GM18951 (cell line): ENCODE measurements around the gene BBS9.
"Not testable (repeated sequence)": the region's sequence is repeated elsewhere in the genome, so short reads cannot be mapped to it uniquely, and the experiment has no call there.

Experiments
- POLR2A ChIP-seq: IDR thresholded peaks from 4 replicates; pipeline ENCODE4 v1.6.1; 2011; ENCODE audit warnings: mild to moderate bottlenecking; ENCODE audit not compliant: insufficient read length, insufficient read depth; ENCODE audit errors: extremely low read depth
- in situ Hi-C: fragments of 300-500 bp; cut with MboI; formaldehyde crosslinking; loops from one replicate; pipeline ENCODE4 v1.12.0; 2022; ENCODE audit warnings: low sequenced_read_pairs, mixed read lengths, inconsistent platforms; ENCODE audit not compliant: unreplicated experiment

BBS9 gene

GRCh38 chr7:33232632-33233145 is 103.3 kb downstream of the BBS9 start:
- TF ChIP-seq POLR2A: no peak
- in situ Hi-C loops: no loop called here

DNA sequence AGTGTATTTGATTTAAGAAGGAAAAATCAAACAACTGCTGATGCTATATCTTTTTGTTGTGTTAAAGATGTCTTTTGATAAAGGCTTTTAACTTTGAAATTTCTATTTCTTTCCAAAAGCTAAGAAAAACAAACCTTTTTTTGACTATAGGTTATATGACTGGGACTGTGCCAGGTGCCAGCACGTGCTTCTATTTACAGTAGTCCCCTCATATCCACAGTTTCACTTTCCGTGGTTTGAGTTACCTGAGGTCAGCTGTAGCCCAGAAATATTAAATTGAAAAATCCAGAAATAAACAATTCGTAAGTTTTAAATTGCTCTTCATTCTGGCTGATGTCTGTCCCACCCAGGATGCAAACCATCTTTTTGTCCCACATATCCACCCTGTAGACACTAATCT is 104.3 kb downstream of the BBS9 start:
- in situ Hi-C loops: no loop called here
- no peak for TF ChIP-seq POLR2A

- in situ Hi-C loops: no loop called here
- TF ChIP-seq POLR2A: no peak
These were observed 107.7 kb downstream of the BBS9 start for GRCh38 chr7:33237036-33237435.

GRCh38 chr7:33243319-33243881 is 114.0 kb downstream of the BBS9 start:
- TF ChIP-seq POLR2A: no peak
- in situ Hi-C loops: no loop called here

DNA sequence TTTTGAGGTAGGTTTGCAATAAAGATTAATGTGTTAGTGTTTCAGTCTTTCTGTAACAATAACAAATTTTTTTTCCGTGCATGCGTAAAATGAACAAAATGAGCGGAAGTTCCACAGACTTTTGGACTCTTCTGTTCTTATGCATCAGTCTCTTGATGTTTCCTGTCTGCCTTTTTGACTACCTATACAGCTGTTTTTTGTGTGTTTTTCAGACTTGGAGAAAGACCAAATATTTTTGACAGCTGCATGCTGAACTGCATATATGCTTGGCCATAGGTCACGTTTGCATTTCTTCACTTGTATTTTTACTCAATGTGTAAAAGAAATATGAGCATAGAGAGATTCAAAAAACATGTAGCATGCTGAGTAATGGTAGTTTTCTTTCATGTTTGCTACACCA is 119.3 kb downstream of the BBS9 start:
- no peak for TF ChIP-seq POLR2A
- in situ Hi-C loops: no loop called here

DNA sequence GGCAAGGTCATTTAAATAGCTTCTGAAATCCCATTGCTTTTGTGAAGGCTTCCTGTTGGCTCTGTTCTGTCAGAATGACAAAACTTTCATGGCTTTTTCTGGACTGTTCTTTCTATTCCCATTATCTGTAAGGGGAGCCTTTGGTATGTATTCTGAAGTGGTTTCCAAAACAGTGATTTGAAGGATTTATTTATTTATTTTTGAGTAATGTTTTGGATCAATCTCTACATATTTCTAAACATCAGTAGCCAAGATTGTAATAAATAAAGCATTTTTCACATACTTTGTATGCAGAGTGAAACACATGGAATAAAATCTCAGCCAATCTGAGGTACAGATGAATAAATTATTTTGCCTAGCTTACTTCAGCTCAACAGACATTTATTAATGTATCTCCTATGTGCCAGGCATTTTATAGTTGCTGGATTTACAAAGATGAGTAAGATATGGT is 121.1 kb downstream of the BBS9 start:
- TF ChIP-seq POLR2A: no peak
- in situ Hi-C loops: no loop called here

DNA sequence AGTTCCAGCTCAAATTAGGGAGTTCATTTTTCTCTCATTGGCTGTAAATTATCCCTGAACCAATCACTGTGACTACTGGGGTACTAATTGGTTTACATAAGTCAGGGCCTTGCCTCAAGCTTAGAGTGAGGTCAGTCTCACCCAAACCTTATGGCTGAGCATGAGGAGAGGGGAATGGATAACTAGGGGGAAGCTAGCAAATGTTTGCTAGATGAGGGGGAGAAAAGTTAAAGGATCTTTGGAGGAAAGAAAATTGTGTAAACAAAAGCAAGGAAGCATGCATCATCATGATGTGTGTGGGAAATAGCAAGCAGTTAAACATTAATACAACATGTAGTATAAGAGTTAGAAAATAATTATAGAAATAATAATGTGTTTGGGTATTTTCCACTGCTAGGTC is 121.9 kb downstream of the BBS9 start:
- TF ChIP-seq POLR2A: no peak
- in situ Hi-C loops: no loop called here

GRCh38 chr7:33258491-33258951 is 129.2 kb downstream of the BBS9 start:
- in situ Hi-C loops: no loop called here
- no peak for TF ChIP-seq POLR2A

GRCh38 chr7:33261585-33261984 is 132.2 kb downstream of the BBS9 start:
- in situ Hi-C loops: no loop called here
- no peak for TF ChIP-seq POLR2A

GRCh38 chr7:33262476-33262875 is 133.1 kb downstream of the BBS9 start:
- TF ChIP-seq POLR2A: no peak
- in situ Hi-C loops: no loop called here

DNA sequence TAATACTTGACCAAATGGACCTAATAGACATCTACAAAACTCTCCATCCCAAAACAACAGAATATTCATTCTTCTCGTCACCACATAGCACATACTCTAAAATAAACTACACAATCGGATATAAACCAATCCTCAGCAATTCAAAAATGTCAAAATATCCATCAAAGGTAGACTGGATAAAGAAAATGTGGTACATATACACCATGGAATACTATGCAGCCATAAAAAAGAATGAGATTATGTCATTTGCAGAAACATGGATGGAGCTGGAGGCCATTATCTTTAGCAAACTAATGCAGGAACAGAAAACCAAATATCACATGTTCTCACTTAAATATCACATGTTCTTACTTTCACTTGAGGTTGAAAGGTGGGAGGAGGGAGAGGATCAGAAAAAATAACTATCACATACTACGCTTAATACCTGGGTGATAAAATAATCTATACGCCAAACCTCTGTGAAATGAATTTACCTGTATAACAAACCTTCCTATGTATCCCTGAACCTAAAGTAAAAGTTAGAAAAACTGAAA is 142.5 kb downstream of the BBS9 start:
- in situ Hi-C loops: not testable (repeated sequence)

- TF ChIP-seq POLR2A: no peak
- in situ Hi-C loops: no loop called here
These were observed 144.0 kb downstream of the BBS9 start for GRCh38 chr7:33273356-33273755.

DNA sequence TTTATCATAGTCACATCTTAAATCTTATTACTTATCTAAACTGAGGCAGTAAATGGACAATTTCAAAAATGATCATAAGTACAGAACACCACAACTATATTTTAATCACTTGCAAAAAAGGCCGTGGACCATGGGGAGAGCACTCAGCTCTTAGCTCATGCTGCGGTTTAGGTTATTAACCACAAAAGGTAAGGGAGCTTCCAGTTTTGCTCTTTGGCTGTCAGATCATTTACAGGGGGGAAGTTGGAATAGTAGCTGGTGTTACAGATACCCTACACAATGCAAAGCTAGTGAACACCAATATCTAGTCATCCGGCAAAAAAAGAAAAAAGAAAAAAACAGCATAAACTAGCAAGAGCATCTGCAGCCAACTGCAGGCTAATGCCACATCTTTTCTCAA is 147.0 kb downstream of the BBS9 start:
- in situ Hi-C loops: no loop called here
- no peak for TF ChIP-seq POLR2A

- in situ Hi-C loops: no loop called here
- TF ChIP-seq POLR2A: no peak
These were observed 147.4 kb downstream of the BBS9 start for GRCh38 chr7:33276729-33277128.
